Peyer's patch (tissue), 4 donors: ENCODE data around the gene RHBDD1. TPM values are rescaled to one million over a fixed set of nuclear protein-coding genes. Genes with fewer than 3 reads are reported as not detected.

Source experiments
- DNase-seq, 3 donors: peaks; one replicate each; pipeline ENCODE4 v3.0.0-alpha.2; 2017 to 2019
- H3K27ac ChIP-seq, 4 donors: fragments of 200-600 bp; sonication (generic); one replicate each; pipeline ENCODE4 v1.5.1; 2016 to 2019
- H3K27me3 ChIP-seq, 2 donors: fragments of 200-600 bp; sonication (generic); one replicate each; pipeline ENCODE4 v1.5.1; 2019
- H3K36me3 ChIP-seq, 3 donors: fragments of 200-600 bp; sonication (generic); one replicate each; pipeline ENCODE4 v1.5.1; 2016 to 2019
- H3K4me1 ChIP-seq, 4 donors: fragments of 200-600 bp; sonication (generic); one replicate each; pipeline ENCODE4 v1.5.1; 2016 to 2019
- H3K4me3 ChIP-seq, 4 donors: fragments of 200-600 bp; sonication (generic); 1 replicate in 3 of 4; 2 replicates in 1 of 4; pipeline ENCODE4 v1.5.1; 2016 to 2019; ENCODE audit warnings: mild to moderate bottlenecking in 1 of 4
- H3K9me3 ChIP-seq, 4 donors: fragments of 200-600 bp; sonication (generic); one replicate each; pipeline ENCODE4 v1.5.1; 2016 to 2019; ENCODE audit warnings: mild to moderate bottlenecking in 1 of 4
- POLR2A ChIP-seq, 2 donors: fragments of 450-650 bp; IDR thresholded peaks; one replicate each; pipeline ENCODE4 v1.5.1; 2017; ENCODE audit warnings: antibody characterized with exemption in 2 of 2, mild to moderate bottlenecking in 2 of 2, moderate library complexity in 2 of 2
- small RNA-seq, 2 donors: library from RNA; depleted of rRNA; stranded (forward); fragments of <200 nt; gene quantifications; one replicate each; pipeline ENCODE3, GENCODE V24; 2016
- total RNA-seq, 4 donors: library from RNA; depleted of rRNA; stranded (reverse); fragments of >200 nt; gene quantifications; one replicate each; pipeline ENCODE4 v1.1.0, GENCODE V29; 2016
- TF ChIP-seq, protein P1 (sequence below), 6 experiments: fragments of 450-650 bp in 4 of 6; fragments of 200-600 bp in 2 of 6; sonication (generic) in 1 of 6; IDR thresholded peaks; one replicate each; pipeline ENCODE4 v1.5.1; 2017 to 2019; ENCODE audit warnings: antibody characterized with exemption in 6 of 6, mild to moderate bottlenecking in 3 of 6, moderate library complexity in 1 of 6

Gene RHBDD1
- total RNA-seq, 4 donors from 2014 or later: 12.6 to 68.5 (median 30.6) TPM

DNA sequence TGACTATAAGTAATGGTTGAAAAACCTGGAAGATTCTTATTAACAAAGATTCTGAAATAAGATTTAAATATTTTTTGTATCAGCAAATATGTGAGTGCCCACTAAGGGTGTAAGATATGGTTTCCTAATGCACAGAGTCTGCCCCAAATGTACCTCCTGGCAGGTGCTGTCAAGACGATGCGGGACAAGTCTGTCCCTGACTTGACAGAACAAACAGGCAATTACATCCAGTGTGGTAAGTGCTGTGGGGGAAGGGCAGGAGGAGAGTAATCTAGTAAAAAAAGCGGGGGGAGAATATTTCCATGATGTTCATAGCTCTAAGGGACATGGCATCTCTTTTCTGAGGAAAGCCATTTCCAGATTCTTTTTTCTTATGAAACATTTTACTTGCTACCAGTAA, 200.7 kb downstream of the RHBDD1 start:
- H3K4me3 ChIP-seq: no peak overlapping the region
- no peak for TF ChIP-seq POLR2A (IDR thresholded peaks at IDR 0.05)
- TF ChIP-seq, protein P1, sequence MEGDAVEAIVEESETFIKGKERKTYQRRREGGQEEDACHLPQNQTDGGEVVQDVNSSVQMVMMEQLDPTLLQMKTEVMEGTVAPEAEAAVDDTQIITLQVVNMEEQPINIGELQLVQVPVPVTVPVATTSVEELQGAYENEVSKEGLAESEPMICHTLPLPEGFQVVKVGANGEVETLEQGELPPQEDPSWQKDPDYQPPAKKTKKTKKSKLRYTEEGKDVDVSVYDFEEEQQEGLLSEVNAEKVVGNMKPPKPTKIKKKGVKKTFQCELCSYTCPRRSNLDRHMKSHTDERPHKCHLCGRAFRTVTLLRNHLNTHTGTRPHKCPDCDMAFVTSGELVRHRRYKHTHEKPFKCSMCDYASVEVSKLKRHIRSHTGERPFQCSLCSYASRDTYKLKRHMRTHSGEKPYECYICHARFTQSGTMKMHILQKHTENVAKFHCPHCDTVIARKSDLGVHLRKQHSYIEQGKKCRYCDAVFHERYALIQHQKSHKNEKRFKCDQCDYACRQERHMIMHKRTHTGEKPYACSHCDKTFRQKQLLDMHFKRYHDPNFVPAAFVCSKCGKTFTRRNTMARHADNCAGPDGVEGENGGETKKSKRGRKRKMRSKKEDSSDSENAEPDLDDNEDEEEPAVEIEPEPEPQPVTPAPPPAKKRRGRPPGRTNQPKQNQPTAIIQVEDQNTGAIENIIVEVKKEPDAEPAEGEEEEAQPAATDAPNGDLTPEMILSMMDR (IDR thresholded peaks at IDR 0.05): no peak
- H3K4me1 ChIP-seq: no peaks in the 10 kb centered on the region
- H3K27me3 ChIP-seq: no peaks in the 10 kb centered on the region
- H3K36me3 ChIP-seq: no peaks in the 10 kb centered on the region
- H3K9me3 ChIP-seq: no peaks in the 10 kb centered on the region
- no peak overlapping the region for H3K27ac ChIP-seq
- no peak for DNase-seq

DNA sequence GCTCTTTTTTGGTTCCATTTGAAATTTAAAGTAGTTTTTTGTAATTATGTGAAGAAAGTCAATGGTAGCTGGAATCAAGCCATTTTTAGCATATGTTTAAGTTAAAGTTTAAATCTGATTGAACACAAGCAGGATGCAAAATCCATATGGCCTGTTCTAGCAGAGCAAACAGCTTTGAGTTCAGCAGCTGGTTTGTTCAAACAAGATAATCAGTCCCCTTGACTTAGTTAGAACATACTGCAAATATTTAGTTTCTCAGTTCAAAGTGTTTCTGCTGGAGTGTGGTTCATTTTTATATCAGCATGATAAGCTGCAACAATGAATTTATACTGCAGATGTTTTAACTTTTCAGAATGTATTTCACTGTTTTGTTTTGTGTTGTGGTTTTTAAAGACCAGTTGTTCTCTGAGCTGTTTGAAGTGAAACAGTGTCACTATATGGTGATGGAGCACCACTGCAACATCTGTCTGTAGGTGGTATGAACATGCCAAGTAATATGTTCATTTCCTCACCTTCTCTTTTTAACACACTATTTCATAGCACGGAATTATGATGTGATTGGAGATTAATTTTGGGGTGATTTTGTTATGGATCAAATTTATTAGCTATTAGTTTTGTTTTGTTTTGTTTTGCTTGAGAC, 202.8 kb downstream of the RHBDD1 start:
- H3K27me3 ChIP-seq: no peaks in the 10 kb centered on the region
- no peak overlapping the region for H3K27ac ChIP-seq

DNA sequence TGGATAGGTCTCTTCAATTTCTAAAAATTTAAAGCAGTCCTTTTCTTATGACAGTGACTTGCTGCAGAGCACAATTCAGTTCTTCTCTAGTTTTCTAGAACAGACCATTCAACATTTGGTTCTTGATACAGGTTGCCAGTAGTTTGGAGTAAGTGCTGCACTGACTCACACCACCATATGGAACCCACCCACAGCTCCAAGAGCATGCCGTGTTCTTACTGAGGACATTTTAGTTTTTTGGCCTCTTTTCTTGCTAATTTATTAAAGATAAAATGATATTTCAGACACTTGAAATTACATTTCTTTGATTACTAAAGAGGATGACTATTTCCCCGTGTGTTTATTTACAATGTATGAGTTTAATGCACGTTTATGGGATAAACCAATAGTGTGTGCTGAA, 208.1 kb downstream of the RHBDD1 start:
- no peaks in the 10 kb centered on the region for H3K4me1 ChIP-seq
- no peaks in the 10 kb centered on the region for H3K9me3 ChIP-seq

More for the DNA sequence above, 202.8 kb downstream of the RHBDD1 start:
- TF ChIP-seq POLR2A (IDR thresholded peaks at IDR 0.05): no peak
- TF ChIP-seq, protein P1 (IDR thresholded peaks at IDR 0.05): no peak
- Histone ChIP-seq H3K36me3 (no peaks in the 10 kb centered on the region), H3K9me3 (no peaks in the 10 kb centered on the region), H3K4me1 (no peaks in the 10 kb centered on the region), H3K4me3 (no peak overlapping the region)
- DNase-seq: no peak

More for the DNA sequence above, 208.1 kb downstream of the RHBDD1 start:
- no peak for TF ChIP-seq POLR2A (IDR thresholded peaks at IDR 0.05)
- TF ChIP-seq, protein P1 (IDR thresholded peaks at IDR 0.05): no peak
- H3K27ac ChIP-seq: no peak overlapping the region
- DNase-seq: no peak
- H3K4me3 ChIP-seq: no peak overlapping the region
- no peaks in the 10 kb centered on the region for H3K27me3 ChIP-seq
- H3K36me3 ChIP-seq: no peaks in the 10 kb centered on the region

Small RNA genes within 50 kb of the gene (small RNA-seq; reads per million reads assigned to genes)
- gene RF00554: 0 reads per million in 2 donors

Other genes starting within 250 kb of the RHBDD1 start
- 10 to 100 TPM in 3 of 4 donors, 1 to 10 TPM in 1; 8.3 to 67.7 (median 22.5) TPM for gene IRS1, start 36.2 kb upstream of the RHBDD1 start, total RNA-seq